Measurements from ENCODE around the gene CACHD1.
"Not testable (repeated sequence)": the region's sequence is repeated elsewhere in the genome, so short reads cannot be mapped to it uniquely, and the experiment has no call there.

Gene CACHD1

GRCh38 chr1:64498325-64498724 is 28.4 kb downstream of the CACHD1 start:
- no peak for DNase-seq

GRCh38 chr1:64499011-64499410 is 29.1 kb downstream of the CACHD1 start:
- DNase-seq, result no peak

- DNase-seq, result no peak
These were observed 30.0 kb downstream of the CACHD1 start for GRCh38 chr1:64499966-64500365.

GRCh38 chr1:64502083-64502482 is 32.2 kb downstream of the CACHD1 start:
- DNase-seq, result no peak

- no peak for DNase-seq
These were observed 33.0 kb downstream of the CACHD1 start for GRCh38 chr1:64502931-64503330.

- DNase-seq, result peak; percentile 41
These were observed 35.5 kb downstream of the CACHD1 start for GRCh38 chr1:64505232-64505943.

- peak; percentile 32 for DNase-seq
These were observed 36.2 kb downstream of the CACHD1 start for GRCh38 chr1:64505944-64506655.

GRCh38 chr1:64508629-64509028 is 38.7 kb downstream of the CACHD1 start:
- DNase-seq, result no peak

- no peak for DNase-seq
These were observed 41.1 kb downstream of the CACHD1 start for GRCh38 chr1:64511044-64511443.

- not testable (repeated sequence) for DNase-seq
These were observed 42.3 kb downstream of the CACHD1 start for GRCh38 chr1:64512206-64512605.

GRCh38 chr1:64513545-64513944 is 43.6 kb downstream of the CACHD1 start:
- no peak for DNase-seq

- no peak for DNase-seq
These were observed 44.4 kb downstream of the CACHD1 start for GRCh38 chr1:64514197-64514765.

- no peak for DNase-seq
These were observed 45.5 kb downstream of the CACHD1 start for GRCh38 chr1:64515427-64515826.

GRCh38 chr1:64516301-64516700 is 46.4 kb downstream of the CACHD1 start:
- DNase-seq, result no peak

GRCh38 chr1:64516803-64517568 is 47.1 kb downstream of the CACHD1 start:
- DNase-seq, result no peak

GRCh38 chr1:64517640-64518039 is 47.7 kb downstream of the CACHD1 start:
- no peak for DNase-seq

GRCh38 chr1:64518692-64519481 is 49.0 kb downstream of the CACHD1 start:
- no peak for DNase-seq

GRCh38 chr1:64519901-64520300 is 50.0 kb downstream of the CACHD1 start:
- DNase-seq, result no peak

GRCh38 chr1:64522740-64523139 is 52.8 kb downstream of the CACHD1 start:
- no peak for DNase-seq

- no peak for DNase-seq
These were observed 53.7 kb downstream of the CACHD1 start for GRCh38 chr1:64523413-64524337.

GRCh38 chr1:64524614-64525013 is 54.7 kb downstream of the CACHD1 start:
- no peak for DNase-seq

Measured in CD4-positive, alpha-beta T cell treated with Interleukin-17A for 1 hour (primary cell).